Breast epithelium (tissue), 3 donors: ENCODE measurements around the gene CCDC127.
"Not testable (repeated sequence)": the region's sequence is repeated elsewhere in the genome, so short reads cannot be mapped to it uniquely, and the experiment has no call there.

Experiments
- CTCF ChIP-seq, 3 donors: fragments of 450-650 bp; IDR thresholded peaks; one replicate each; pipeline ENCODE4 v1.5.1; 2016 to 2017; ENCODE audit warnings: antibody characterized with exemption in 3 of 3, mild to moderate bottlenecking in 3 of 3, moderate library complexity in 3 of 3
- POLR2AphosphoS5 ChIP-seq, 3 donors: sonication (generic); formaldehyde crosslinking; IDR thresholded peaks; one replicate each; pipeline ENCODE4 v1.6.1; 2017; ENCODE audit warnings: antibody characterized with exemption in 3 of 3

GRCh38 chr5:235527-235926, 17.6 kb upstream of the CCDC127 start:
- TF ChIP-seq CTCF, POLR2AphosphoS5 (IDR thresholded peaks at IDR 0.05): not testable (repeated sequence)
